ENCODE measurements around the gene HEPACAM.

The HEPACAM gene

DNA sequence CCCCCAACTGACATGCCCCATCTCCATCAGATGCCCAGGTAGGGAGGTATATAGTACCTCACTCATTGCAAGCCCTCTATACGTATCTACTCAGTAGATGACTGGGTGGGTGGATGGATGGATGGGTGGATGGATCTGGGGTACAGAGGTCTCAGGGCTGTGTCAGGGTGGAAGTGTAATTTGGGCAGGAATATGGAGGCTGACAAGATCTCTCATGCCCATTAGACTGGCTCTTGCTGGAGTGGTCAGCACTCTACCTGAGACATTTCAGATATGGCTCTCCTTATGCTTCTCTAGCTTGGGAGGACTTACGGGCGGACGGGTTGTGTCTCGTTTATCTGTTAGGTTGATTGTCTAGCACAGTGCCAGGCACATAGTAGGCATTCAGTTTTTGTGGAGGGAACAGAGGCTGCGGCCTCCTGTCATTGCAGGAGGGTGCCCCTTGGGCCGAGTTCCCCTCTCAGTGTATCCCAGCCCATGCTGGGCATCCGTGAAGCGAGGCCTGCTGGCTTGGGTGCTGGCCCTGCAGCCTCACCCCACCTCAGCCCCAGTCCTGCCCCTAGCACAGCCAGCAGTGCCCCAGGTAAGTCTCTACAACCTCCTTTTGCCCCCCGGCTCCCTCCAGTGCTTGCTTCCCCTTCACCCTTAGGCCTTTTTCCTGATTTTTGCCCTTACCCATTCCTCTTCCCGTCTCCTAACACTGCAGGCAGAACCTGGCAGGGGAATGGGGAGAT lies 56.9 kb downstream of the HEPACAM start:
- Histone ChIP-seq H3K36me3 (ENCODE audit: control insufficient read depth in 1 of 2, insufficient read depth in 2 of 2, low read length in 2 of 2) (no peaks in the 10 kb centered on the region), H3K27ac (ENCODE audit: low read length) (no peak overlapping the region), H3K4me3 (ENCODE audit: low read depth in 1 of 2, low read length in 2 of 2) (no peak overlapping the region), H3K27me3 (ENCODE audit: low read depth, low read length) (no peaks in the 10 kb centered on the region), H3K9me3 (ENCODE audit: control insufficient read depth in 1 of 2, low read length in 2 of 2) (no peaks in the 10 kb centered on the region), H3K4me1 (ENCODE audit: control insufficient read depth in 1 of 2, insufficient read depth in 2 of 2, low read length in 2 of 2) (peaks cover 0 to 10% of the 10 kb centered on the region in 2 donors)

DNA sequence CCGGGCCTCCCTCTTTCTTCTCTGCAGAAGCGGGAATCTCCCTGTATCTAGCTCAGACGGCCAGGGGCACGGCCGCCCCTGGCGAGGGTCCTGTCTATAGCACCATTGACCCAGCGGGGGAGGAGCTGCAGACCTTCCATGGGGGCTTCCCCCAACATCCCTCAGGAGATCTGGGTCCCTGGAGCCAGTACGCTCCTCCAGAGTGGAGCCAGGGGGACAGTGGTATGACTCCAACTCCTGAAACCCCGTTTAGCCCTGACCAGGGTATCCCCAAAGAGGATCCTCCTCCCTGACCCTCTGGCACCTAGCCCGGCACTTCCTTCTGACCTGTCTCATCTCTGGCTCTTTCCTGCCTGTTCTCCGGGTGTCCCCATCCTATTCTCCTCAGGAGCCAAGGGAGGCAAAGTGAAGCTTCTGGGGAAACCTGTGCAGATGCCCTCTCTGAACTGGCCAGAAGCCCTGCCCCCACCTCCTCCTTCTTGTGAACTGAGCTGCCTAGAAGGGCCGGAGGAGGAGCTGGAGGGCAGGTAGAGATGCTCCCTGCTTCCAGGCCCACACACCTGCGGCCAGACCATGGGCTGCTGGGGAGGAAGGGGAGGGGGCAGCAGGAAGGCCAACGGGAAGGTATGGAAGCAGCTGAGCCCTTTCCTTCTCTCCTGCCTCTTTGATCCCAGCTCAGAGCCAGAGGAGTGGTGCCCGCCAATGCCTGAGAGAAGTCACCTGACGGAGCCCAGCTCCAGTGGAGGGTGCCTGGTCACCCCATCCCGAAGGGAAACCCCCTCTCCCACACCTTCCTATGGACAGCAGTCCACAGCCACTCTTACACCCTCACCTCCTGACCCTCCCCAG lies 57.7 kb downstream of the HEPACAM start:
- H3K36me3 ChIP-seq (ENCODE audit: control insufficient read depth in 1 of 2, insufficient read depth in 2 of 2, low read length in 2 of 2), result no peaks in the 10 kb centered on the region
- peaks cover 2% of the 10 kb centered on the region for H3K27me3 ChIP-seq (ENCODE audit: low read depth, low read length)
- no peak overlapping the region for H3K4me3 ChIP-seq (ENCODE audit: low read depth in 1 of 2, low read length in 2 of 2)
- H3K9me3 ChIP-seq (ENCODE audit: control insufficient read depth in 1 of 2, low read length in 2 of 2), result no peaks in the 10 kb centered on the region
- no peak overlapping the region for H3K27ac ChIP-seq (ENCODE audit: low read length)
- peaks cover 0 to 10% of the 10 kb centered on the region in 2 donors for H3K4me1 ChIP-seq (ENCODE audit: control insufficient read depth in 1 of 2, insufficient read depth in 2 of 2, low read length in 2 of 2)

DNA sequence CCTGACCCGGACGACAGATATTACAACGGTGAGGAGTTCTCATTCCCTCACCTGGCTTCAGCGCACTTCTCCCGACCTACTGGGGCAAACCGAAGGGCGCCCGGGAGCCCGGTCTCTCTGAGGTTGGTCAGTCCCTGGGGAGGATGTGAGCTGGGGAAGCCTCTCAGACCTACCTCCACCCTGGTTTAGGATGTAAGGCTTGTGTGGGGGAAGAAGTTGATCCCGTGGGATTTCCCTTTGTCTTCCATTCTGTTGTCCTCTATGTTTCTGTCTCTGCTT lies 58.3 kb downstream of the HEPACAM start:
- no peaks in the 10 kb centered on the region for H3K9me3 ChIP-seq (ENCODE audit: control insufficient read depth in 1 of 2, low read length in 2 of 2)
- H3K4me1 ChIP-seq (ENCODE audit: control insufficient read depth in 1 of 2, insufficient read depth in 2 of 2, low read length in 2 of 2), result peaks cover 0 to 10% of the 10 kb centered on the region in 2 donors
- peaks cover 8% of the 10 kb centered on the region for H3K27me3 ChIP-seq (ENCODE audit: low read depth, low read length)
- peak overlapping the region; percentile 59 to 78 for H3K4me3 ChIP-seq (ENCODE audit: low read depth in 1 of 2, low read length in 2 of 2)
- no peaks in the 10 kb centered on the region for H3K36me3 ChIP-seq (ENCODE audit: control insufficient read depth in 1 of 2, insufficient read depth in 2 of 2, low read length in 2 of 2)
- H3K27ac ChIP-seq (ENCODE audit: low read length), result no peak overlapping the region

DNA sequence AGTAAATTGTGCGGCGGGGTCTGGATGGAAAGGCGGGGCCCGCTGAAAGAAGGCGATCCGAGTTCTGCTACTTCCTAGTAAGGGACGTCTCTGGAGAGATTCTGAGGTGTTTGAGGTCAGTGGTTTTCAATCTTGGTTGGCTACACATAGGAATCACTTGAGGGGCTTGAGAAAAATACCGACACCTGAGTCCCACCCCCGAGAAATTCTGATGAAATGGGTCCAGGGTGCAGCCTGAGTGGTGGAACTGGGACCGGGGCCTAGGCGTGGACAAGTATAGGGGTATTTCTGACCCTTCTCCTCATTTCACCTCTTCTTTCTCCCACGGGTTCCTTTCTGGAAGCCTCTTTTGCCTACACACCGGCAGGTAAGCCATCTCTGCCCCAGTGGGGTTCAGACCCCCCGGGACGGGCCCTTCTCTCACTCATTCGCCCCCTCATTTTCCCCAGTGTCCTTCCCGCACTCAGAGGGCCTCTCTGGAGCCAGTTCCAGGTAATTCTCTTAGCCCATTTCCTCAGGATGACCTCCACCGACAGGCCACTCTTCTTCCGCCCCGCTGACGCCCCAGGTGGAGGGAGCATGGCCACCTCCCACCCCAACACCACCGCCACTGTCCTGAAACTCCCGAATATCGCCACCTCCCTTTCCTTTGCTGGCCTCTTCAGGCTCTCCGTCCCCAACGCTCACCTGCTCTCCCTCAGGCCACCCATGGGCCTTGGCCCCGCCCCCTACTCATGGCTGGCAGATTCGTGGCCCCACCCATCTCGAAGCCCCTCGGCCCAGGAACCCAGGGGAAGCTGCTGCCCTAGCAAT lies 58.8 kb downstream of the HEPACAM start:
- H3K9me3 ChIP-seq (ENCODE audit: control insufficient read depth in 1 of 2, low read length in 2 of 2), result no peaks in the 10 kb centered on the region
- peaks cover 10% of the 10 kb centered on the region for H3K27me3 ChIP-seq (ENCODE audit: low read depth, low read length)
- H3K4me3 ChIP-seq (ENCODE audit: low read depth in 1 of 2, low read length in 2 of 2), result peak overlapping the region; percentile 59 to 78
- H3K27ac ChIP-seq (ENCODE audit: low read length), result peak overlapping the region; percentile 16
- no peaks in the 10 kb centered on the region for H3K36me3 ChIP-seq (ENCODE audit: control insufficient read depth in 1 of 2, insufficient read depth in 2 of 2, low read length in 2 of 2)
- peaks cover 0 to 10% of the 10 kb centered on the region in 2 donors for H3K4me1 ChIP-seq (ENCODE audit: control insufficient read depth in 1 of 2, insufficient read depth in 2 of 2, low read length in 2 of 2)

DNA sequence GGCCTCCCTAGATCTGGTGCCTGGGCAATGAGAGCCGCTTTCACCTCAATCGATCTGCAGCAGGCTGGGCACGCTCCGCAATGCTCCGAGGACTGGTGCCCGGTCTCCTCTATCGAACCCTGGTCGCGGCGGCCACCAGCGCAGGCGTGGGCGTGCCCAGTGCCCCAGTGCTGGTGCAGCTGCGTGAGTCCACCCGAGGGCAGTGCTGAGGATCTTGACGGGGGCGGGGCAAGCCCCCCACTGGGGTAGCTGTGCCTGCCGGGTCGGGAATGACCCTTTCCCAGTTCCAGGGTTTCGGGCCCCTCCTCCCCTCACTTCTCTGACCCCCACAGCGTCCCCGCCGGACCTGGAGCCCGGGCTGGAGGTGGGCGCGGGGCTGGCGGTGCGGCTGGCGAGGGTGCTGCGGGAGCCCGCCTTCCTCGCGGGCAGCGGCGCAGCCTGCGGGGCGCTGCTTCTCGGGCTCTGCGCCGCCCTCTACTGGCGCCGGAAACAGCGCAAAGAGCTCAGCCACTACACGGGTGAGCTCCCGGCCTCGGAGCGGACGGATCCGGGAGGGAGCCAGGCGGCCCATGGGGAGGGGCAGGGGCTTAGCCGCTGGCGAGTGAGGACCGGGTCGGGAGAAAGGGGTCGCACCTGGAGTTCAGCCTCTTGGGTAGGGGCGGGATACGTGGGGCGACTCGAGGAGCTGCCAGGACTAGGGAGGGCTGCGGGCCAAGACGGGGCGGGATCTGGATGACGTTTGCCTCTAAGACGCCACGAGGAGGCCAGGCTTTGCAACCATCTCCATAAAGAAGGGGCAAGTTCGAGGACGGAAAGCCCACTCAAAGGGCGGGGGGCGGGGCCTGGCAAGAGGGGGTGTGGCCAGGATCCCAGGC lies 59.7 kb downstream of the HEPACAM start:
- Histone ChIP-seq H3K4me1 (ENCODE audit: control insufficient read depth in 1 of 2, insufficient read depth in 2 of 2, low read length in 2 of 2) (peaks cover 0 to 10% of the 10 kb centered on the region in 2 donors), H3K27ac (ENCODE audit: low read length) (peak overlapping the region; percentile 16), H3K27me3 (ENCODE audit: low read depth, low read length) (peaks cover 10% of the 10 kb centered on the region), H3K9me3 (ENCODE audit: control insufficient read depth in 1 of 2, low read length in 2 of 2) (no peaks in the 10 kb centered on the region), H3K4me3 (ENCODE audit: low read depth in 1 of 2, low read length in 2 of 2) (peak overlapping the region; percentile 59 to 78), H3K36me3 (ENCODE audit: control insufficient read depth in 1 of 2, insufficient read depth in 2 of 2, low read length in 2 of 2) (no peaks in the 10 kb centered on the region)

DNA sequence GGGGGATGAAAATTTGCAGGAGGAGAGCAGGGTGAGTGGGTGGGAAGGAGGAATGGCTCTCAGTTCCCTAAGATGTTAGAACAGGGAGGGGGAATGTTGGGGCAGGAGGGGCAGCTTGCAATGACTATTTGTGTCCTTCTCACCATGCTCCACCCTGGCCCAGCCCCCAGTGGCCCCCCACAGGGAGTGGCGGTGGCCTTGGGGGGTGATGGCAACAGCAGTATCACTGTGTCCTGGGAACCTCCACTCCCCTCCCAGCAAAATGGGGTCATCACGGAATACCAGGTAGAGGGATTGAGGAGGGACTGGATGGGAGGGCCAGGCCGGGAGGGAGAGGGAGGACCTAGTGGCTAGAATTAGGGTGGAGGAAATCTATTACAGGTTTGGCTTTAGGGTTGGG lies 60.4 kb downstream of the HEPACAM start:
- Histone ChIP-seq H3K9me3 (ENCODE audit: control insufficient read depth in 1 of 2, low read length in 2 of 2) (no peaks in the 10 kb centered on the region), H3K27me3 (ENCODE audit: low read depth, low read length) (peaks cover 16% of the 10 kb centered on the region), H3K4me1 (ENCODE audit: control insufficient read depth in 1 of 2, insufficient read depth in 2 of 2, low read length in 2 of 2) (peaks cover 0 to 10% of the 10 kb centered on the region in 2 donors), H3K36me3 (ENCODE audit: control insufficient read depth in 1 of 2, insufficient read depth in 2 of 2, low read length in 2 of 2) (no peaks in the 10 kb centered on the region), H3K4me3 (ENCODE audit: low read depth in 1 of 2, low read length in 2 of 2) (peak overlapping the region; percentile 59 to 78), H3K27ac (ENCODE audit: low read length) (no peak overlapping the region)

DNA sequence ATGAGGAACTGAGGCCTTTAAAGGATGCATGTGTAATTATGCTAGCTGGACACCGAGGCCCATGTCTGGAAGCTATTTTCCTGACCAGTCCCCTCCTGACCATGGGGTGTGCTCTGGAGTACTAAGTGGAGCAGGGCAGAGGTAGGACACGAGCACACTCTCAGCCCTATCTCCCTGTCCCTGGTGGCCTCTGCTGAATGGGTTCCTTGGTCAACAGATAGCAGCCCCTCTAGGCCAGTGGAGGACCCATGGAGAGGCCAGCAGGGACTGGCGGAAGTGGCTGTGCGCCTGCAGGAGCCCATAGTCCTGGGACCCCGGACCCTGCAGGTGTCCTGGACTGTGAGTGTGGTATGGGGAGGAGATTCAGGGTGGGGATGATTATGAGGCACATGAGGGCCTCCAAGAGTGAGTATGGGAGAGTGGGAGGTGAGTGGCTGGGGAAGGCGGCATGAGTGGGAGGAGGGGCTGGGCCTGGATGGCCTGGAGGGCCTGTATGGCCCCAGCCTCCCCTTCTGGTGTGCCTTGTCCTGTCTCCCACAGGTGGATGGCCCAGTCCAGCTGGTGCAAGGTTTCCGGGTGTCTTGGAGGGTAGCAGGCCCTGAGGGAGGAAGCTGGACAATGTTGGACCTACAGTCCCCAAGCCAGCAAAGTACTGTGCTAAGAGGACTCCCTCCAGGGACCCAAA lies 61.1 kb downstream of the HEPACAM start:
- Histone ChIP-seq H3K9me3 (ENCODE audit: control insufficient read depth in 1 of 2, low read length in 2 of 2) (no peaks in the 10 kb centered on the region), H3K4me3 (ENCODE audit: low read depth in 1 of 2, low read length in 2 of 2) (no peak overlapping the region), H3K4me1 (ENCODE audit: control insufficient read depth in 1 of 2, insufficient read depth in 2 of 2, low read length in 2 of 2) (peaks cover 0 to 10% of the 10 kb centered on the region in 2 donors), H3K27ac (ENCODE audit: low read length) (no peak overlapping the region), H3K36me3 (ENCODE audit: control insufficient read depth in 1 of 2, insufficient read depth in 2 of 2, low read length in 2 of 2) (no peaks in the 10 kb centered on the region), H3K27me3 (ENCODE audit: low read depth, low read length) (peaks cover 22% of the 10 kb centered on the region)

DNA sequence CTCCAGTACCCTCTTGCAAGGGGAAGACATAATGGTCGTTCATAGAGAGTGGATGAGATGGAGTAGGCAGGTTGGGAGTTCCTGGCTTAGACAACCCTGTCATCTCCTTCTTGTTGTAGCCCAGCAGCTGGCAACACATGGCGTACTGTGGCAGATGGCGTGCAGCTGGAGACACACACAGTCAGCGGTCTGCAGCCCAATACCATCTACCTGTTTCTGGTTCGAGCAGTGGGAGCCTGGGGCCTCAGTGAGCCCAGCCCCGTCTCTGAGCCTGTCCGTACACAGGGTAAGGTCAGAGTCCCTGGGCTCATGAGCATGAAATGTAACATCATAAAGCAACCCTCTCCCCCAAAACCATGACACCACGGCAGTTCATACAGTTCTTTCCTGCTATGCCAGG lies 61.9 kb downstream of the HEPACAM start:
- H3K4me3 ChIP-seq (ENCODE audit: low read depth in 1 of 2, low read length in 2 of 2), result no peak overlapping the region
- no peaks in the 10 kb centered on the region for H3K36me3 ChIP-seq (ENCODE audit: control insufficient read depth in 1 of 2, insufficient read depth in 2 of 2, low read length in 2 of 2)
- H3K27me3 ChIP-seq (ENCODE audit: low read depth, low read length), result peaks cover 30% of the 10 kb centered on the region
- no peaks in the 10 kb centered on the region for H3K9me3 ChIP-seq (ENCODE audit: control insufficient read depth in 1 of 2, low read length in 2 of 2)
- H3K27ac ChIP-seq (ENCODE audit: low read length), result no peak overlapping the region
- H3K4me1 ChIP-seq (ENCODE audit: control insufficient read depth in 1 of 2, insufficient read depth in 2 of 2, low read length in 2 of 2), result peaks cover under 1 to 10% of the 10 kb centered on the region in 2 donors

DNA sequence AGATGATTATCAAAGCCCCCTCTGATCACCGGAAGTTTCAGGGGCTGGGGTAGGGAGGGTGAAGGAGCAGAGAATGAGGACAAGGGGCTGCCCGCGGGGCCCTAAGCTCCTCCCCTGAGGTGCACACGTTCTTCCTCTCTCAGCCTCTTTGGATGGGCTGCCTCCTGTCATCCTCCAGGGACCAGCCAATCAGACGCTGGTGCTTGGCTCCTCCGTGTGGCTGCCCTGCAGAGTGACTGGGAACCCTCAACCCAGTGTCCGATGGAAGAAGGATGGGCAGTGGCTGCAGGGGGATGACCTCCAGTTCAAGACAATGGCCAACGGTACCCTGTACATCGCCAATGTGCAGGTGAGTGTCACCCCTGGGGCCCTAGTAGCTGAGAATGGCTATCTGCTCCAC lies 63.1 kb downstream of the HEPACAM start:
- no peaks in the 10 kb centered on the region for H3K36me3 ChIP-seq (ENCODE audit: control insufficient read depth in 1 of 2, insufficient read depth in 2 of 2, low read length in 2 of 2)
- H3K27me3 ChIP-seq (ENCODE audit: low read depth, low read length), result peaks cover 40% of the 10 kb centered on the region
- H3K4me3 ChIP-seq (ENCODE audit: low read depth in 1 of 2, low read length in 2 of 2), result no peak overlapping the region
- H3K9me3 ChIP-seq (ENCODE audit: control insufficient read depth in 1 of 2, low read length in 2 of 2), result no peaks in the 10 kb centered on the region
- H3K4me1 ChIP-seq (ENCODE audit: control insufficient read depth in 1 of 2, insufficient read depth in 2 of 2, low read length in 2 of 2), result peaks cover 5 to 10% of the 10 kb centered on the region in 2 donors
- no peak overlapping the region for H3K27ac ChIP-seq (ENCODE audit: low read length)

DNA sequence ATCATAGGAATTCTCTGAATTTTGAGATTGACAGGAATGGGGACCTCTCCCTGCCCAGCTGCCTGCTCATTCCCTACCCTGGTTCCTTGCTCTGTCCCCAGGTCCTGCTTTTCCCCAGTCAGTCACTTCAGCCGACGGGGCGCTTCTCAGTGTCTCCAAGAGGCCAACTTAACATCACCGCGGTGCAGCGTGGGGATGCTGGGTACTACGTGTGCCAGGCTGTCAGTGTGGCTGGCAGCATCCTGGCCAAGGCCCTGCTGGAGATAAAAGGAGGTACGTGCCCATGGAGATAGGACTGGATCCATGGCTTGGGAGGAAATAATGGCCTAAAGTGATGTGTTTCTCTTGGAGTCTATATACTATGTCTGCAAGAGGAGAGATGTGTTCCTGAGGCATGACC lies 63.6 kb downstream of the HEPACAM start:
- H3K9me3 ChIP-seq (ENCODE audit: control insufficient read depth in 1 of 2, low read length in 2 of 2), result no peaks in the 10 kb centered on the region
- no peaks in the 10 kb centered on the region for H3K36me3 ChIP-seq (ENCODE audit: control insufficient read depth in 1 of 2, insufficient read depth in 2 of 2, low read length in 2 of 2)
- no peak overlapping the region for H3K4me3 ChIP-seq (ENCODE audit: low read depth in 1 of 2, low read length in 2 of 2)
- H3K4me1 ChIP-seq (ENCODE audit: control insufficient read depth in 1 of 2, insufficient read depth in 2 of 2, low read length in 2 of 2), result peaks cover 9% of the 10 kb centered on the region in 2 donors
- peaks cover 41% of the 10 kb centered on the region for H3K27me3 ChIP-seq (ENCODE audit: low read depth, low read length)
- H3K27ac ChIP-seq (ENCODE audit: low read length), result no peak overlapping the region

Data from muscle layer of duodenum (tissue), 2 donors.